Mucosa of descending colon (tissue), 3 donors: ENCODE results near the gene PDXP. TPM values are rescaled to one million over a fixed set of nuclear protein-coding genes. Genes with fewer than 3 reads are reported as not detected.

Experiments used
- ATAC-seq: fragments of 200-7000 bp; cut with Tn5 transposase; one replicate; pipeline ENCODE4 v1.9.1; 2020; ENCODE audit warnings: mild to moderate bottlenecking, moderate library complexity
- DNase-seq, 3 donors: peaks; one replicate each; pipeline ENCODE4 v3.0.0-alpha.2; 2020
- H3K36me3 ChIP-seq: fragments of 200-600 bp; one replicate; pipeline ENCODE4 v1.8.0; 2021; ENCODE audit warnings: low read depth, mild to moderate bottlenecking
- H3K4me1 ChIP-seq: fragments of 200-600 bp; one replicate; pipeline ENCODE4 v1.8.0; 2021; ENCODE audit warnings: low read depth, mild to moderate bottlenecking
- H3K4me3 ChIP-seq: fragments of 200-600 bp; one replicate; pipeline ENCODE4 v1.8.0; 2021; ENCODE audit warnings: mild to moderate bottlenecking
- H3K9me3 ChIP-seq: fragments of 200-600 bp; one replicate; pipeline ENCODE4 v1.8.0; 2021; ENCODE audit warnings: mild to moderate bottlenecking
- intact Hi-C, 2 donors: fragments of 100-400 bp; cut with DNase I in 1 of 2; cut with micrococcal nuclease in 1 of 2; formaldehyde crosslinking; loops; one replicate each; pipeline versions ENCODE4 v1.11.0 to v1.11.1; 2022; cut with DNase I, micrococcal nuclease
- total RNA-seq, 3 donors: library from RNA; stranded (reverse); fragmentation: NEBNext Ultra II Directional in 2 of 3; extraction: Animal tissue kit (Norgen Biotek cat#: 25700) in 2 of 3; gene quantifications; one replicate each; pipeline versions ENCODE4 v1.2.1 to v1.2.4, GENCODE V29; 2021 to 2023
- TF ChIP-seq, protein P1 (sequence below): fragments of 200-600 bp; IDR thresholded peaks from one replicate; pipeline ENCODE4 v1.8.0; 2022; ENCODE audit warnings: antibody characterized with exemption, mild to moderate bottlenecking
- donor health status: DM: no; HTN: no; CAD: no; lungs with moderate emphysema.
- donor health status: DM: no; HTN: no; CAD: no.
- donor health status: DM: no; HTN: yes; CAD: no.

The PDXP gene
- total RNA-seq, 3 donors from 2014 or later, result 26.8 to 43.3 (median 40.6) TPM

DNA sequence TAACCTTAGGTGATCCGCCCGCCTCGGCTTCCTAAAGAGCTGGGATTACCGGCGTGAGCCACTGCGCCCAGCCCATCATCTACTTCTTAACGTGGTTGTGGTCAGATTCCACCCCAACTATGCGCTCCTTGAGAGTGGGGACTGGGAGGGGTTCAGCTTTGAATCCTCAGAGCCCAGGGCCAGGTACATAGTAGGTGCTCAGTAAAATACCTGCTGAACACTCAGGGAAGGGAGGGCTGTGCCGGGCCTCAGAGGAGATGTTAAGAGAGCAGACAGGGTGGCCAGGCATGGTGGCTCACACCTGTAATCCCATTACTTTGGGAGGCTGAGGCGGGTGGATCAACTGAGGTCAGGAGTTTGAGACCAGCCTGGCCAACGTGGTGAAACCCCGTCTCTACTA is 15.7 kb downstream of the PDXP start:
- H3K36me3 ChIP-seq, result peaks cover 3% of the 10 kb centered on the region
- TF ChIP-seq, protein P1, sequence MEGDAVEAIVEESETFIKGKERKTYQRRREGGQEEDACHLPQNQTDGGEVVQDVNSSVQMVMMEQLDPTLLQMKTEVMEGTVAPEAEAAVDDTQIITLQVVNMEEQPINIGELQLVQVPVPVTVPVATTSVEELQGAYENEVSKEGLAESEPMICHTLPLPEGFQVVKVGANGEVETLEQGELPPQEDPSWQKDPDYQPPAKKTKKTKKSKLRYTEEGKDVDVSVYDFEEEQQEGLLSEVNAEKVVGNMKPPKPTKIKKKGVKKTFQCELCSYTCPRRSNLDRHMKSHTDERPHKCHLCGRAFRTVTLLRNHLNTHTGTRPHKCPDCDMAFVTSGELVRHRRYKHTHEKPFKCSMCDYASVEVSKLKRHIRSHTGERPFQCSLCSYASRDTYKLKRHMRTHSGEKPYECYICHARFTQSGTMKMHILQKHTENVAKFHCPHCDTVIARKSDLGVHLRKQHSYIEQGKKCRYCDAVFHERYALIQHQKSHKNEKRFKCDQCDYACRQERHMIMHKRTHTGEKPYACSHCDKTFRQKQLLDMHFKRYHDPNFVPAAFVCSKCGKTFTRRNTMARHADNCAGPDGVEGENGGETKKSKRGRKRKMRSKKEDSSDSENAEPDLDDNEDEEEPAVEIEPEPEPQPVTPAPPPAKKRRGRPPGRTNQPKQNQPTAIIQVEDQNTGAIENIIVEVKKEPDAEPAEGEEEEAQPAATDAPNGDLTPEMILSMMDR, result no peak
- no peaks in the 10 kb centered on the region for H3K9me3 ChIP-seq
- no peak for DNase-seq
- intact Hi-C loops, result no loop called here
- H3K4me3 ChIP-seq, result no peak overlapping the region
- ATAC-seq, result no peak
- H3K4me1 ChIP-seq, result peaks cover 44% of the 10 kb centered on the region

DNA sequence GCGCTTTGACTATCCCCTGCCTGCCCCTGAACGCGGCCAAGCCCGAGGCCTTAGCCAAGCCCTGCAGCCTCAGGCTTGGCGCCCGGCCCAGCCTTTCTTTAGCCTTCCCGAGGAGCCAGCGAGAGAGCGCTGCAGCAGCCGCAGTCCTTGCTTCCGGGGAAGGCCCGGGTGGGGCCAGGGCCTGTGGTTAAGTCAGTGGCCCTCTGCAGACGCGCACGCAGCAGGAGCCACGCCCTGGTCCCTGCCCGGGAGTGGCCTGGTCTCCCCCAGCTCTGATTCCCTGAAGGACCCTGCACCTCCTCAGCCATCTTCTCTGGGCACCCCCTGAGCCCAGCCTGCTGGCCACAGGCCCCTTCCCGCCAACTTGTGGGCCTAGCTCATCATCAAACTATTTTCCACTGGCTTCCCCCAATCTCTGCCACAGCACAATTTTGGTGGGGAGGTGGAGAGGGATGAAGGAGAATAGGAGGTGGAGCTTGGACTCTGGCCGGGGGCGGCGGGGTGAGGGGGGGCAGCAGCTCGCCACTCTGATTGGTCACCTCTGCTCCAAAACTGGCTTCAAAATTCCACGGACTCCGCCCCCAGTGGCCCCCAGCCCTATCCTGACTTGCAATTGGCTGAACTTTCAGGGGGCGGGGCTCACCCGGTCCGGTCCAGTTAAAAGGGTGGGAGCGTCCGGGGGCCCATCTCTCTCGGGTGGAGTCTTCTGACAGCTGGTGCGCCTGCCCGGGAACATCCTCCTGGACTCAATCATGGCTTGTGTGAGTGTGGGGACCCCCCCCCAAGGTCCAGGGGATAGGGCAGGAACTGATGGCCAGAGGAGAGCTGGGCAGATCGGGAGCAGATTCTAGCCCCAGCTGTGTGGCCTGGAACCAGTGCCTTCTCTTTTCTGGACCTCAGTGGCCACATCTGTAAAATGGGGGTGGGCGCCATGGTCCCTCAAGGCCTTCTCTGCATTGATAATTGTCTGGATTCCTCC is 16.7 kb downstream of the PDXP start, which contains the start of gene LGALS1:
LGALS1 (plus strand) TSS at position 686 of the 979 bp plus-strand sequence; CDS start at position 753, 67 bp downstream.
- DNase-seq (peak; percentile 89 to 96 (median 94)), ATAC-seq (peak; percentile 85)
- Histone ChIP-seq H3K4me1 (peaks cover 44% of the 10 kb centered on the region), H3K9me3 (no peaks in the 10 kb centered on the region), H3K4me3 (peak within 1 kb of the TSS; percentile 17), H3K36me3 (peaks cover 3% of the 10 kb centered on the region)
- TF ChIP-seq, protein P1, result peak; percentile 10
- intact Hi-C loops, result no loop called here

DNA sequence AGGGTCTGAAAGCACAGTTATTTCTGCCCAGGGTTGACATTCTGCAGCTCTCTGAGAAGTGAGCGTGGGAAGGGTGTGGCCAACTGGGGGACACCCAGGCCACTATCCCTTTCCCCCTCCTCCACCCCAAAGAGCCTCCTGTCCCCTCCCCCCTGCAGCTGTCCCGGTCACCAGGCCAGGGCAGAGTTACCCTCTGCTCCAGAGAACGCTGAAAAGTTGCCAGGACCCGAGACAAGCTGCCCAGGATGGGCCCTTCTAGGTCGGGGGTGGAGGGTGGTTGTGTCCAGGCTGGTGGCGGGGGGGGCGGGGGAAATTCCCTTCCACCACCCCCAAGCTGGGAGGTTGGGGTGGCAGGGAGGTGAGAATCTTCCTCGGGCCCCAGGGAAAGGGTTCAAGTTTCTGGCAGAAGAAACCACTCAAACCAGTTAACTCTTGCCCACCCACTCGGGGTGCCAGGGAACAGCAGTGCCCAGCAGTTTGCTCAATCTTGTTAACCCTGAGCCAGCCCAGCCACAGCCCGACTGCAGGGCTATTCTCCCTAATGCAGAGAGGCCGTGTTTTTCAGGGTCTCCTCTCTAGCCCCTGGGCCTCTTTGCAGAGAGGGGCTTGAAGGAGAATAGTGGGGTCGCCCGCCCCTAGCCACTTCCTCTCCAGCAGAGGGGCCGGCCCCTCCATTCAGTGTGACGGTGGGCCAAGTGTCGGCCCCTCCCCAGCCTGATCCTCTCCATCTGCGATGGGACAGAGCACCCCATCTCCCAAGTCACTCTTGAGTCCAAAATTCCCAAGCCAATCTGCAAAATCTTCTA is 17.6 kb downstream of the PDXP start:
- DNase-seq, result peak; percentile 43 to 70 (median 62)

DNA sequence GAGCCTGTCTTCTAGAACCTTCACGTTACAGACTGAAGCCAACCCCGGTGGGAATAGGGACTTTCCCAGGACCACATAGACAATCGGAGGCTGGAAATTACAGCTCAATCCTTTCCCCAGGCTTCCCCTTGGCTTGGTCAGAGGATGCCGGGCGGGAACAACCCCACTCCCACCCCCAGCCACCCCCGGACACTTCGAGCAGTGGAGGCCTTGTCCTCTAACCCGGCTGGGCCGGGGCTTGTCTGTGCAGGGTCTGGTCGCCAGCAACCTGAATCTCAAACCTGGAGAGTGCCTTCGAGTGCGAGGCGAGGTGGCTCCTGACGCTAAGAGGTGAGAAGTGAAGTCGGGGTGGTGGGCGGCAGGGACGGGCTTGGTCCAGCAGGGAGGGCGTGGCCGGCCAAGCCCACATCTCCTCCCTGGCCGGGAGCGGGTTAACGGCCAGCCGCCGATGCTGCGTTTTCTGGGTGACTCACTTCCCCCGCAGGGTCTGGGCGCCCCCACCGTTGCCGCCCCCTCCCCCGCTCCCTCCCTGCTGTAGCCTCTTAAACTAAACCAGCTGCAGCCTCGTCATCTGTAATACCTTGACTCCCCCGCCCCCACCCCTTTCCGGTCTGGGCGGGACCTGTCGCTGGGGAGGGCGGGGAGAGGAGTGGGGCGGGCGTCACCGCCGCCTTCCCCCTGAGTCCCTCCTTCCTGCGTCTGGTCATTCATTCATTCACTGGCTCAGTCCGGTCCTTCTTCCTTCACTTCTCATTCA is 18.4 kb downstream of the PDXP start:
- Histone ChIP-seq H3K4me3 (peak overlapping the region; percentile 17), H3K9me3 (no peaks in the 10 kb centered on the region), H3K4me1 (peaks cover 52% of the 10 kb centered on the region), H3K36me3 (peaks cover 3% of the 10 kb centered on the region)
- ATAC-seq (peak; percentile 79), DNase-seq (peak; percentile 94 to 95 (median 94))
- TF ChIP-seq, protein P1, result no peak
- intact Hi-C loops, result no loop called here

More for the DNA sequence above, 17.6 kb downstream of the PDXP start:
- Histone ChIP-seq H3K4me1 (peaks cover 45% of the 10 kb centered on the region), H3K36me3 (peaks cover 3% of the 10 kb centered on the region), H3K9me3 (no peaks in the 10 kb centered on the region), H3K4me3 (peak overlapping the region; percentile 17)
- intact Hi-C loops, result no loop called here
- ATAC-seq, result peak; percentile 1
- TF ChIP-seq, protein P1, result no peak

DNA sequence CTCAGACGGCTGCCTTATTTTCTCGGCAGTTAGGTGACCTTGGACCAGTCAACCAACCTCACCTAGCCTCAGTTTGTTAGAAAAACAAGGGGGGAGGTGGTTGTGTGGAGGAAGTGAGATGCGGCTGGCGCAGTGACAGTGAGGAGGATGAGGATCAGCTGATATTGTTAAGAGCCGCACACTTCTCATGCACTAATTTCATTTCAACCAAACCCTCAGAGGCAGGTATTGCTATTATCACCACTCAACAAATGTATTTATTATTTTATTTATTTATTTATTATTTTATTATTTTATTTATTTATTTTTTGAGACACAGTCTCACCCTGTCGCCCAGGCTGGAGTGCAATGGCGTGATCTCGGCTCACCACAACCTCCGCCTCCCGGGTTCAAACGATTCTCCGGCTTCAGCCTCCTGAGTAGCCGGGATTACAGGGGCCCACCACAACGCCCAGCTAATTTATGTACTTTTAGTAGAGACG is 19.0 kb downstream of the PDXP start:
- intact Hi-C loops, result no loop called here
- H3K4me1 ChIP-seq, result peaks cover 52% of the 10 kb centered on the region
- peak overlapping the region; percentile 17 for H3K4me3 ChIP-seq
- TF ChIP-seq, protein P1, result no peak
- DNase-seq (no peak), ATAC-seq (no peak)
- no peaks in the 10 kb centered on the region for H3K9me3 ChIP-seq
- peaks cover 3% of the 10 kb centered on the region for H3K36me3 ChIP-seq
